Psoas muscle (tissue), 8 donors: ENCODE results near the gene BRD4. TPM values are rescaled to one million over a fixed set of nuclear protein-coding genes. Genes with fewer than 3 reads are reported as not detected.
A peak's percentile ranks its signal among the peaks of the same experiment; 100 is the strongest.

Experiments
- ATAC-seq, 4 donors: fragments of 200-7000 bp; cut with Tn5 transposase; one replicate each; pipeline ENCODE4 v1.9.1; 2020; ENCODE audit warnings: moderate library complexity in 3 of 4, mild to moderate bottlenecking in 2 of 4
- DNase-seq, 2 donors: peaks; one replicate each; pipeline ENCODE4 v3.0.0-alpha.2; 2020
- H3K27ac ChIP-seq: fragments of 200-600 bp; one replicate; pipeline ENCODE4 v1.8.0; 2022
- H3K27me3 ChIP-seq, 3 donors: fragments of 200-600 bp in 1 of 3; one replicate each; pipeline versions ENCODE4 v1.6.1 to v1.8.0; 2013 to 2022; ENCODE audit warnings: low read length in 2 of 3, mild to moderate bottlenecking in 2 of 3, moderate library complexity in 1 of 3; ENCODE audit not compliant: insufficient read depth in 3 of 3
- H3K36me3 ChIP-seq, 2 donors: fragments of 200-600 bp in 1 of 2; one replicate each; pipeline versions ENCODE4 v1.6.1 to v1.8.0; 2013 to 2022; ENCODE audit warnings: low read depth in 1 of 2, mild to moderate bottlenecking in 1 of 2, moderate library complexity in 1 of 2; ENCODE audit not compliant: insufficient read depth in 1 of 2
- H3K4me1 ChIP-seq: fragments of 200-600 bp; one replicate; pipeline ENCODE4 v1.8.0; 2022
- H3K4me3 ChIP-seq: fragments of 200-600 bp; one replicate; pipeline ENCODE4 v1.8.0; 2022; ENCODE audit warnings: mild to moderate bottlenecking
- H3K9me3 ChIP-seq: fragments of 200-600 bp; one replicate; pipeline ENCODE4 v1.8.0; 2022
- CTCF ChIP-seq: fragments of 200-600 bp; IDR thresholded peaks from one replicate; pipeline ENCODE4 v1.8.0; 2022; ENCODE audit warnings: antibody characterized with exemption
- WGBS, 3 donors: extraction: QIAGEN DNeasy Blood & Tissue Kit; methylation state at CpG; one replicate each; pipeline versions ENCODE4 v1.1.6 to v1.1.7; 2013; 5-methylcytosine and 5-hydroxymethylcytosine counted together
- intact Hi-C, 2 donors: fragments of 100-400 bp; cut with DNase I; formaldehyde crosslinking; loops; one replicate each; pipeline versions ENCODE4 v1.11.0 to v1.14.2; 2022
- polyA plus RNA-seq, 3 donors: library from polyadenylated mRNA; stranded (reverse); fragments of 200-250 nt; gene quantifications; one replicate each; pipeline ENCODE4 v1.2.3, GENCODE V29; 2013
- total RNA-seq, 4 donors: library from RNA; stranded (reverse); fragmentation: NEBNext Ultra II Directional in 2 of 4; extraction: Animal tissue kit (Norgen Biotek cat#: 25700) in 2 of 4; gene quantifications; one replicate each; pipeline versions ENCODE4 v1.2.1 to v1.2.4, GENCODE V29; 2021 to 2023
- donor health status: healthy with polysubstance abuse.
- donor health status: DM: no; HTN: no; CAD: no; lungs with moderate emphysema.
- donor health status: Bipolar disorder and iron deficiency.
- donor health status: healthy.
- donor health status: DM: yes; HTN: yes; CAD: no.
- donor health status: DM: no; HTN: no; CAD: no.
- donor health status: DM: no; HTN: no; CAD: no.
- donor health status: DM: yes; HTN: yes; CAD: no.

Gene BRD4
- total and polyA plus RNA-seq, 7 donors, result 42.6 to 120 (median 98.6) TPM

- TF ChIP-seq CTCF, result no peak
- peaks cover under 1% of the 10 kb centered on the region for H3K4me1 ChIP-seq
- DNase-seq (no peak), ATAC-seq (peak in 2 of 4 donors; percentile 20 to 22)
- H3K4me3 ChIP-seq, result peak overlapping the region; percentile 41
- no peaks in the 10 kb centered on the region for H3K36me3 ChIP-seq
- H3K27me3 ChIP-seq, result peaks cover 0 to 72% (median 8%) of the 10 kb centered on the region in 3 donors
- intact Hi-C loops, result no loop called here
- no peaks in the 10 kb centered on the region for H3K9me3 ChIP-seq
- 22 to 35% (median 31%) methylated on average over 6 of the region's 6 CpGs for WGBS, 3 donors
- H3K27ac ChIP-seq, result peak overlapping the region; percentile 31
Observed at GRCh38 chr19:15194938-15195337, 137.4 kb downstream of the BRD4 start.

GRCh38 chr19:15191982-15192381 is 140.4 kb downstream of the BRD4 start:
- H3K4me1 ChIP-seq, result no peaks in the 10 kb centered on the region
- TF ChIP-seq CTCF, result no peak
- DNase-seq, result no peak
- no peak overlapping the region for H3K27ac ChIP-seq
- no peak for ATAC-seq
- no peak overlapping the region for H3K4me3 ChIP-seq
- peaks cover 0 to 47% (median 4%) of the 10 kb centered on the region in 3 donors for H3K27me3 ChIP-seq
- intact Hi-C loops, result no loop called here
- no peaks in the 10 kb centered on the region for H3K36me3 ChIP-seq
- no peaks in the 10 kb centered on the region for H3K9me3 ChIP-seq
- WGBS, 3 donors, result 76 to 87% (median 77%) methylated on average over 17 to 18 of the region's 18 CpGs

DNA sequence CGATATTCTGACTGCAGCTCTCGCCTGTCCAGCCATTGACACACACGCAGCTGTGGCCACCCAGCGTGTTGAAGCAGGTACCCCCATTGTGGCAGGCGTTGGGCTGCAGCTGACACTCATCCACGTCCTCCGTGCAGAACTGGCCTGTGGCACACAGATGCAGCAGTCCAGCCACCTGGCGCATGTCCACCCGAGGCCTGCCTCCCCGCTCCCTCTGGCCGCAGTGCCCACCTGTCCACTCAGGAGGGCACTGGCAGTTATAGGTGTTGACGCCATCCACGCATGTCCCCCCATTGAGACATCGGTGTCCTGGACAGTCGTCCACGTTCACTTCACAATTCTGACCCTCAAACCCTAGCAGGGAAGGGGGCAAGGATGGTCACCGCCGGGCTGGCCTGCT is 140.8 kb downstream of the BRD4 start:
- Histone ChIP-seq H3K4me3 (no peak overlapping the region), H3K27ac (no peak overlapping the region), H3K36me3 (no peaks in the 10 kb centered on the region), H3K27me3 (peaks cover 0 to 43% (median 4%) of the 10 kb centered on the region in 3 donors), H3K9me3 (no peaks in the 10 kb centered on the region), H3K4me1 (no peaks in the 10 kb centered on the region)
- DNase-seq (no peak), ATAC-seq (no peak)
- TF ChIP-seq CTCF, result no peak
- 68 to 85% (median 71%) methylated on average over 18 of the region's 18 CpGs for WGBS, 3 donors
- intact Hi-C loops, result no loop called here

GRCh38 chr19:15188851-15189250 is 143.5 kb downstream of the BRD4 start:
- Histone ChIP-seq H3K36me3 (no peaks in the 10 kb centered on the region), H3K4me1 (no peaks in the 10 kb centered on the region), H3K9me3 (no peaks in the 10 kb centered on the region), H3K27me3 (peaks cover 0 to 18% (median 0%) of the 10 kb centered on the region in 3 donors), H3K4me3 (no peak overlapping the region), H3K27ac (no peak overlapping the region)
- 83 to 88% (median 87%) methylated on average over 24 of the region's 24 CpGs for WGBS, 3 donors
- ATAC-seq, result no peak
- intact Hi-C loops, result no loop called here
- no peak for TF ChIP-seq CTCF
- DNase-seq, result no peak
